Fibroblast of mammary gland (primary cell): Measurements from ENCODE around the gene GPR65.

Source experiments
- DNase-seq: peaks from one replicate; pipeline ENCODE4 v3.0.0-alpha.2; 2010; ENCODE audit warnings: low read depth
- H3K4me3 ChIP-seq: 2 replicates; pipeline ENCODE4 v1.5.1; 2011; ENCODE audit warnings: low read depth, mild to moderate bottlenecking, low read length, moderate library complexity; ENCODE audit not compliant: control insufficient read depth
- CTCF ChIP-seq: conservative IDR thresholded peaks from 2 replicates; pipeline ENCODE4 v1.5.1; 2011; ENCODE audit warnings: low read depth, low read length, inconsistent platforms; ENCODE audit not compliant: control insufficient read depth, insufficient read depth

GPR65 gene

GRCh38 chr14:88002421-88003075, 2.4 kb upstream of the GPR65 start:
- DNase-seq = no peak
- H3K4me3 ChIP-seq = no peak overlapping the region
- no peak for TF ChIP-seq CTCF

- DNase-seq = no peak
- no peak for TF ChIP-seq CTCF
- H3K4me3 ChIP-seq = no peak overlapping the region
Observed at GRCh38 chr14:88003425-88003824, 1.5 kb upstream of the GPR65 start.

GRCh38 chr14:88004506-88005036, 364 bp upstream of the GPR65 start:
- no peak for TF ChIP-seq CTCF
- no peak for DNase-seq
- H3K4me3 ChIP-seq = no peak overlapping the region

- H3K4me3 ChIP-seq = no peak overlapping the region
- peak; percentile 13 for DNase-seq
- no peak for TF ChIP-seq CTCF
Observed at GRCh38 chr14:88005978-88006851, 1.3 kb downstream of the GPR65 start.

GRCh38 chr14:88007608-88008007, 2.7 kb downstream of the GPR65 start:
- no peak overlapping the region for H3K4me3 ChIP-seq
- no peak for TF ChIP-seq CTCF
- no peak for DNase-seq

- no peak for TF ChIP-seq CTCF
- DNase-seq = no peak
- H3K4me3 ChIP-seq = no peak overlapping the region
Observed at GRCh38 chr14:88008039-88008742, 3.3 kb downstream of the GPR65 start.
